Large intestine (tissue), 3 donors: Measurements from ENCODE around the gene APBB2. TPM values are rescaled to one million over a fixed set of nuclear protein-coding genes. Genes with fewer than 3 reads are reported as not detected.

Experiments used
- DNase-seq, 2 donors: peaks; one replicate each; pipeline versions ENCODE4 v3.0.0 to v3.0.0-alpha.2; 2013
- H3K27ac ChIP-seq: one replicate; pipeline ENCODE4 v1.5.1; 2013; ENCODE audit warnings: low read length
- H3K27me3 ChIP-seq: 2 replicates; pipeline ENCODE4 v1.6.1; 2013; ENCODE audit warnings: low read length; ENCODE audit not compliant: control insufficient read depth, insufficient read depth
- H3K36me3 ChIP-seq: 2 replicates; pipeline ENCODE4 v1.6.1; 2013; ENCODE audit warnings: low read length; ENCODE audit not compliant: control insufficient read depth, insufficient read depth
- H3K4me1 ChIP-seq: one replicate; pipeline ENCODE4 v1.6.1; 2013; ENCODE audit warnings: low read length; ENCODE audit not compliant: control insufficient read depth, insufficient read depth
- H3K4me3 ChIP-seq: one replicate; pipeline ENCODE4 v1.5.1; 2013; ENCODE audit warnings: low read length
- H3K9me3 ChIP-seq: one replicate; pipeline ENCODE4 v1.6.1; 2013; ENCODE audit warnings: mild to moderate bottlenecking, low read depth, low read length, moderate library complexity; ENCODE audit not compliant: control insufficient read depth
- WGBS: methylation state at CpG from one replicate; pipeline ENCODE4 v1.1.5; 2013; ENCODE audit warnings: low lambda C conversion rate; ENCODE audit not compliant: insufficient coverage; 5-methylcytosine and 5-hydroxymethylcytosine counted together
- polyA plus RNA-seq: library from polyadenylated mRNA; unstranded; fragments of 120-200 nt; gene quantifications from one replicate; pipeline ENCODE4 v1.2.1, GENCODE V29; 2013

Gene APBB2
- polyA plus RNA-seq, 1 donor = 26.6 TPM

GRCh38 chr4:41205854-41206460, 8.4 kb downstream of the APBB2 start:
- Histone ChIP-seq H3K9me3 (no peaks in the 10 kb centered on the region), H3K27me3 (no peaks in the 10 kb centered on the region), H3K27ac (no peak overlapping the region), H3K4me1 (peaks cover 8% of the 10 kb centered on the region), H3K4me3 (no peak overlapping the region), H3K36me3 (no peaks in the 10 kb centered on the region)
- DNase-seq = no peak
- no CpG with 5 or more reads among the region's 2 CpGs for WGBS

- no peak overlapping the region for H3K4me3 ChIP-seq
- H3K27me3 ChIP-seq = no peaks in the 10 kb centered on the region
- WGBS = no CpG with 5 or more reads among the region's 3 CpGs
- H3K9me3 ChIP-seq = no peaks in the 10 kb centered on the region
- no peak overlapping the region for H3K27ac ChIP-seq
- no peak for DNase-seq
- no peaks in the 10 kb centered on the region for H3K36me3 ChIP-seq
- peaks cover 5% of the 10 kb centered on the region for H3K4me1 ChIP-seq
Observed at GRCh38 chr4:41205130-41205529, 9.2 kb downstream of the APBB2 start.

GRCh38 chr4:41204400-41204978, 9.9 kb downstream of the APBB2 start:
- no peaks in the 10 kb centered on the region for H3K9me3 ChIP-seq
- no peak for DNase-seq
- WGBS = no CpG with 5 or more reads among the region's 8 CpGs
- no peak overlapping the region for H3K27ac ChIP-seq
- H3K4me3 ChIP-seq = no peak overlapping the region
- H3K27me3 ChIP-seq = no peaks in the 10 kb centered on the region
- H3K4me1 ChIP-seq = no peaks in the 10 kb centered on the region
- no peaks in the 10 kb centered on the region for H3K36me3 ChIP-seq

GRCh38 chr4:41203841-41204240, 10.5 kb downstream of the APBB2 start:
- H3K36me3 ChIP-seq = no peaks in the 10 kb centered on the region
- H3K9me3 ChIP-seq = no peaks in the 10 kb centered on the region
- H3K4me1 ChIP-seq = no peaks in the 10 kb centered on the region
- WGBS = 87% methylated on average over 3 of the region's 6 CpGs
- no peaks in the 10 kb centered on the region for H3K27me3 ChIP-seq
- no peak overlapping the region for H3K4me3 ChIP-seq
- no peak overlapping the region for H3K27ac ChIP-seq
- no peak for DNase-seq

GRCh38 chr4:41202820-41203568, 11.3 kb downstream of the APBB2 start:
- H3K4me1 ChIP-seq = no peaks in the 10 kb centered on the region
- no CpG with 5 or more reads among the region's 4 CpGs for WGBS
- no peaks in the 10 kb centered on the region for H3K9me3 ChIP-seq
- H3K4me3 ChIP-seq = no peak overlapping the region
- H3K27ac ChIP-seq = no peak overlapping the region
- H3K36me3 ChIP-seq = no peaks in the 10 kb centered on the region
- H3K27me3 ChIP-seq = no peaks in the 10 kb centered on the region
- no peak for DNase-seq

GRCh38 chr4:41202356-41202755, 12.0 kb downstream of the APBB2 start:
- no peak overlapping the region for H3K27ac ChIP-seq
- H3K4me1 ChIP-seq = no peaks in the 10 kb centered on the region
- DNase-seq = no peak
- no peaks in the 10 kb centered on the region for H3K9me3 ChIP-seq
- WGBS = 63% methylated on average over 2 of the region's 4 CpGs
- no peaks in the 10 kb centered on the region for H3K36me3 ChIP-seq
- no peaks in the 10 kb centered on the region for H3K27me3 ChIP-seq
- H3K4me3 ChIP-seq = no peak overlapping the region

GRCh38 chr4:41200486-41201017, 13.8 kb downstream of the APBB2 start:
- Histone ChIP-seq H3K4me1 (no peaks in the 10 kb centered on the region), H3K27me3 (no peaks in the 10 kb centered on the region)
- 100% methylated on average over 1 of the region's 4 CpGs for WGBS

GRCh38 chr4:41199788-41200187, 14.6 kb downstream of the APBB2 start:
- 81% methylated on average over 2 of the region's 3 CpGs for WGBS
- H3K9me3 ChIP-seq = no peaks in the 10 kb centered on the region
- no peak overlapping the region for H3K27ac ChIP-seq
- H3K27me3 ChIP-seq = no peaks in the 10 kb centered on the region
- no peak for DNase-seq
- no peak overlapping the region for H3K4me3 ChIP-seq
- no peaks in the 10 kb centered on the region for H3K4me1 ChIP-seq
- no peaks in the 10 kb centered on the region for H3K36me3 ChIP-seq

More at GRCh38 chr4:41200486-41201017, 13.8 kb downstream of the APBB2 start:
- Histone ChIP-seq H3K27ac (no peak overlapping the region), H3K36me3 (no peaks in the 10 kb centered on the region), H3K4me3 (no peak overlapping the region), H3K9me3 (no peaks in the 10 kb centered on the region)
- DNase-seq = no peak

GRCh38 chr4:41197996-41198395, 16.3 kb downstream of the APBB2 start:
- no peak for DNase-seq
- H3K27me3 ChIP-seq = no peaks in the 10 kb centered on the region
- no peak overlapping the region for H3K27ac ChIP-seq
- H3K4me3 ChIP-seq = no peak overlapping the region
- 100% methylated on average over 1 of the region's 2 CpGs for WGBS
- H3K4me1 ChIP-seq = no peaks in the 10 kb centered on the region
- no peaks in the 10 kb centered on the region for H3K9me3 ChIP-seq
- no peaks in the 10 kb centered on the region for H3K36me3 ChIP-seq

GRCh38 chr4:41197495-41197894, 16.8 kb downstream of the APBB2 start:
- no peak for DNase-seq
- H3K27ac ChIP-seq = no peak overlapping the region
- 94% methylated on average over 2 of the region's 3 CpGs for WGBS

More at GRCh38 chr4:41197495-41197894, 16.8 kb downstream of the APBB2 start:
- Histone ChIP-seq H3K4me3 (no peak overlapping the region), H3K4me1 (no peaks in the 10 kb centered on the region), H3K9me3 (no peaks in the 10 kb centered on the region), H3K27me3 (no peaks in the 10 kb centered on the region), H3K36me3 (no peaks in the 10 kb centered on the region)
